PC-9 (cell line): Measurements from ENCODE around the gene KLHL42. TPM values are rescaled to one million over a fixed set of nuclear protein-coding genes. Genes with fewer than 3 reads are reported as not detected.

Experiments used
- BruUV-seq: library from RNA; stranded (reverse); fragments of 400-500 nt; replicated peaks from 2 replicates; lab custom pipeline; 2021; lab: Mats Ljungman, UMichigan
- CTCF ChIA-PET: fragments of 300-600 bp; sonication (Branson Sonifier 250); formaldehyde crosslinking; loops from one replicate; lab custom pipeline; 2022; ENCODE audit warnings: antibody characterized with exemption; lab: Charles Lee
- POLR2A ChIA-PET: fragments of 300-600 bp; sonication (Branson Sonifier 250); formaldehyde crosslinking; loops from one replicate; lab custom pipeline; 2022; ENCODE audit warnings: antibody characterized with exemption; ENCODE audit not compliant: unreplicated experiment; lab: Charles Lee
- DNase-seq, 2 experiments: peaks; one replicate each; pipeline versions ENCODE4 v3.0.0 to v3.0.0-alpha.2; 2015 to 2022; ENCODE audit warnings: mixed read lengths in 1 of 2
- H2AFZ ChIP-seq: fragments of 200-600 bp; sonication (generic); 2 replicates; pipeline ENCODE4 v1.8.1; 2017; ENCODE audit warnings: antibody characterized with exemption
- H3F3A ChIP-seq: fragments of 200-600 bp; sonication (generic); 2 replicates; pipeline ENCODE4 v1.8.1; 2017; ENCODE audit warnings: antibody characterized with exemption, mild to moderate bottlenecking, low read depth; ENCODE audit not compliant: insufficient read depth
- H3K27ac ChIP-seq: fragments of 200-600 bp; sonication (generic); 2 replicates; pipeline ENCODE4 v1.6.1; 2016; ENCODE audit warnings: mixed run types
- H3K27me3 ChIP-seq: fragments of 200-600 bp; sonication (generic); 2 replicates; pipeline ENCODE4 v1.6.1; 2016; ENCODE audit warnings: low read depth, mixed run types; ENCODE audit not compliant: insufficient read depth
- H3K36me3 ChIP-seq: fragments of 200-600 bp; sonication (generic); 2 replicates; pipeline ENCODE4 v1.6.1; 2016; ENCODE audit warnings: low read depth, mixed run types
- H3K4me1 ChIP-seq: fragments of 200-600 bp; sonication (generic); replicated peaks from 2 replicates; pipeline ENCODE4 v1.6.1; 2016; ENCODE audit warnings: mixed run types; ENCODE audit not compliant: insufficient read depth
- H3K4me2 ChIP-seq: fragments of 200-600 bp; sonication (generic); 2 replicates; pipeline ENCODE4 v1.6.1; 2017; ENCODE audit warnings: mixed run types
- H3K4me3 ChIP-seq: fragments of 200-600 bp; sonication (generic); 2 replicates; pipeline ENCODE4 v1.6.1; 2016; ENCODE audit warnings: mixed run types
- H3K79me2 ChIP-seq: fragments of 200-600 bp; sonication (generic); 2 replicates; pipeline ENCODE4 v1.6.1; 2017; ENCODE audit warnings: low read depth, mixed run types
- H3K9me2 ChIP-seq: fragments of 200-600 bp; sonication (generic); 2 replicates; pipeline ENCODE4 v1.8.1; 2017; ENCODE audit warnings: mild to moderate bottlenecking; ENCODE audit not compliant: insufficient read depth
- H3K9me3 ChIP-seq: fragments of 200-600 bp; sonication (generic); 2 replicates; pipeline ENCODE4 v1.8.1; 2016; ENCODE audit warnings: low read depth; ENCODE audit not compliant: insufficient read depth
- H4K20me1 ChIP-seq: fragments of 200-600 bp; sonication (generic); 2 replicates; pipeline ENCODE4 v1.8.1; 2017; ENCODE audit not compliant: insufficient read depth
- EZH2 ChIP-seq: fragments of 200-600 bp; sonication (generic); IDR thresholded peaks from 2 replicates; pipeline ENCODE4 v1.8.0; 2017; ENCODE audit warnings: antibody characterized with exemption, low read depth
- intact Hi-C: fragments of 100-400 bp; cut with micrococcal nuclease; formaldehyde crosslinking; loops from one replicate; pipeline ENCODE4 v1.10.0; 2022; ENCODE audit not compliant: unreplicated experiment
- total RNA-seq: library from RNA; stranded (reverse); gene quantifications from 2 replicates; pipeline ENCODE4 v1.2.3, GENCODE V29; 2021
- TF ChIP-seq, protein P1 (sequence below): fragments of 200-600 bp; sonication (generic); conservative IDR thresholded peaks from 2 replicates; pipeline ENCODE4 v1.6.1; 2017; ENCODE audit warnings: mixed run types, antibody characterized with exemption, mild to moderate bottlenecking, moderate library complexity

Gene KLHL42
- total RNA-seq, 1 experiment from 2014 or later = 33.6 TPM

DNA sequence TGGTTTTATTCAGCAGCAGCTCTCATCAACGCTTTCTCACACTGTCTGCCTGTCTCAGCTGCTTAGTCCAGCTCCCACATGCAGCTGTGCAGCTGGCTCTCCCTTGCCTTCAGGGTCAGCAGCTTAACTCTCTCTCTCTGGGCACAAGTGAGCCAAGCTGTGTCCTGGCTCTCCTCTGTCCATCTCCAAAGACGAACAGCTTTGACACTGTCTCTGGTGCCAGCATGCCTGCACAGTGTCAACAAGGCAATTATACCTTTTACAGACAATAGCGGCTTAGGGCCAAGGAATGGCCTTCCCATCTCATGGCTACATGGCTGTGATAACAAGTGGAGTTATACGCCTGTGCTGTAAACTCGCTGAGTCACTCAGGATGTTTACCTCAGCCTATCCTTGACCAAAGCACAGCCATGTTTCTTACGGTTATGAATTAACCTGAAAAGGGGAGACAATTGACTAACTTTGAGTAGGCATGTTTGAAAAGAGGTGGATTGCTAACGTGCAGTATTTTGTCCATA is 38.4 kb downstream of the KLHL42 start:
- H3K27me3 ChIP-seq = no peaks in the 10 kb centered on the region
- POLR2A ChIA-PET = no interaction called here
- H3K79me2 ChIP-seq = no peaks in the 10 kb centered on the region
- H3K9me2 ChIP-seq = no peaks in the 10 kb centered on the region
- H3K27ac ChIP-seq = no peak overlapping the region
- H4K20me1 ChIP-seq = no peaks in the 10 kb centered on the region
- no TSS peak for BruUV-seq
- TF ChIP-seq, protein P1, sequence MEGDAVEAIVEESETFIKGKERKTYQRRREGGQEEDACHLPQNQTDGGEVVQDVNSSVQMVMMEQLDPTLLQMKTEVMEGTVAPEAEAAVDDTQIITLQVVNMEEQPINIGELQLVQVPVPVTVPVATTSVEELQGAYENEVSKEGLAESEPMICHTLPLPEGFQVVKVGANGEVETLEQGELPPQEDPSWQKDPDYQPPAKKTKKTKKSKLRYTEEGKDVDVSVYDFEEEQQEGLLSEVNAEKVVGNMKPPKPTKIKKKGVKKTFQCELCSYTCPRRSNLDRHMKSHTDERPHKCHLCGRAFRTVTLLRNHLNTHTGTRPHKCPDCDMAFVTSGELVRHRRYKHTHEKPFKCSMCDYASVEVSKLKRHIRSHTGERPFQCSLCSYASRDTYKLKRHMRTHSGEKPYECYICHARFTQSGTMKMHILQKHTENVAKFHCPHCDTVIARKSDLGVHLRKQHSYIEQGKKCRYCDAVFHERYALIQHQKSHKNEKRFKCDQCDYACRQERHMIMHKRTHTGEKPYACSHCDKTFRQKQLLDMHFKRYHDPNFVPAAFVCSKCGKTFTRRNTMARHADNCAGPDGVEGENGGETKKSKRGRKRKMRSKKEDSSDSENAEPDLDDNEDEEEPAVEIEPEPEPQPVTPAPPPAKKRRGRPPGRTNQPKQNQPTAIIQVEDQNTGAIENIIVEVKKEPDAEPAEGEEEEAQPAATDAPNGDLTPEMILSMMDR = no peak
- H2AFZ ChIP-seq = no peak overlapping the region
- H3K4me1 ChIP-seq = peaks cover 41% of the 10 kb centered on the region
- CTCF ChIA-PET = no interaction called here
- intact Hi-C loops = no loop called here
- peaks cover 32% of the 10 kb centered on the region for H3F3A ChIP-seq
- peaks cover 3% of the 10 kb centered on the region; the same call in 1 of the 2 replicates for H3K9me3 ChIP-seq
- no peak overlapping the region for H3K4me3 ChIP-seq
- H3K4me2 ChIP-seq = no peak overlapping the region
- no peak for DNase-seq
- no peaks in the 10 kb centered on the region for H3K36me3 ChIP-seq

- Histone ChIP-seq H2AFZ (no peak overlapping the region), H4K20me1 (no peaks in the 10 kb centered on the region), H3K4me3 (no peak overlapping the region; the same call in 1 of the 2 replicates), H3K27ac (peak overlapping the region; percentile 97), H3K4me2 (peak overlapping the region; percentile 80), H3K27me3 (no peaks in the 10 kb centered on the region), H3K79me2 (no peaks in the 10 kb centered on the region), H3K9me3 (peaks cover 3% of the 10 kb centered on the region; the same call in 1 of the 2 replicates), H3K9me2 (no peaks in the 10 kb centered on the region), H3F3A (peaks cover 32% of the 10 kb centered on the region), H3K36me3 (no peaks in the 10 kb centered on the region), H3K4me1 (peaks cover 33% of the 10 kb centered on the region)
- ChIA-PET POLR2A (no interaction called here), CTCF (interaction anchor here (0.5 to 0.6 kb wide), 2 partner anchors 453 to 492 kb away, joined by 3 read pairs; no protein-coding TSS in a partner anchor)
- intact Hi-C loops = loop anchor here (2.0 to 10.0 kb wide), 4 partner anchors 38 to 344 kb away; partner anchors contain the start of genes KLHL42 and MANSC4
- TF ChIP-seq EZH2 = no peak
- TF ChIP-seq, protein P1 = no peak
- no TSS peak for BruUV-seq
- DNase-seq = no peak
These were observed 40.5 kb downstream of the KLHL42 start for GRCh38 chr12:27820564-27820963.

- CTCF ChIA-PET = interaction anchor here (0.6 to 1.2 kb wide), 5 partner anchors 13 to 267 kb away, joined by 3 to 14 read pairs (median 5); partner anchors contain the start of genes KLHL42 and MANSC4
- peaks cover 3% of the 10 kb centered on the region; the same call in 1 of the 2 replicates for H3K9me3 ChIP-seq
- H3K27ac ChIP-seq = peak overlapping the region; percentile 97
- H3F3A ChIP-seq = peaks cover 32% of the 10 kb centered on the region
- TF ChIP-seq, protein P1 = peak; percentile 92
- TF ChIP-seq EZH2 = no peak
- BruUV-seq = no TSS peak
- H3K4me3 ChIP-seq = peak overlapping the region; percentile 49; the same call in 1 of the 2 replicates
- DNase-seq = peak; percentile 56 to 70
- no peaks in the 10 kb centered on the region for H3K9me2 ChIP-seq
- no peaks in the 10 kb centered on the region for H3K79me2 ChIP-seq
- no peaks in the 10 kb centered on the region for H4K20me1 ChIP-seq
- no peaks in the 10 kb centered on the region for H3K36me3 ChIP-seq
- H3K4me2 ChIP-seq = peak overlapping the region; percentile 80
- intact Hi-C loops = loop anchor here (2.0 to 10.0 kb wide), 4 partner anchors 39 to 343 kb away; partner anchors contain the start of genes KLHL42 and MANSC4
- H3K27me3 ChIP-seq = no peaks in the 10 kb centered on the region
- POLR2A ChIA-PET = interaction anchor here (0.5 to 0.7 kb wide), 4 partner anchors 11 to 744 kb away, joined by 3 to 9 read pairs (median 5); no protein-coding TSS in a partner anchor
- H3K4me1 ChIP-seq = peaks cover 33% of the 10 kb centered on the region
- peak overlapping the region; percentile 78 for H2AFZ ChIP-seq
These were observed 41.4 kb downstream of the KLHL42 start for GRCh38 chr12:27821259-27821973.
